SJSA1 (cell line): ENCODE measurements around the gene PLA2G4F. TPM values are rescaled to one million over a fixed set of nuclear protein-coding genes. Genes with fewer than 3 reads are reported as not detected.

Experiments used
- DNase-seq, 2 experiments: peaks; one replicate each; pipeline ENCODE4 v3.0.0-alpha.2; 2015 to 2020; ENCODE audit warnings: low spot score in 2 of 2, low read depth in 1 of 2
- H3K27ac ChIP-seq: fragments of 250-450 bp; sonication (Bioruptor Pico); 2 replicates; pipeline ENCODE4 v1.5.1; 2020; ENCODE audit warnings: mild to moderate bottlenecking, moderate library complexity
- H3K27me3 ChIP-seq: fragments of 250-450 bp; sonication (Bioruptor Pico); replicated peaks from 2 replicates; pipeline ENCODE4 v1.5.1; 2020; ENCODE audit warnings: mild to moderate bottlenecking, moderate library complexity
- H3K36me3 ChIP-seq: fragments of 250-450 bp; sonication (Bioruptor Pico); 2 replicates; pipeline ENCODE4 v1.5.1; 2020; ENCODE audit warnings: mild to moderate bottlenecking
- H3K4me1 ChIP-seq: fragments of 250-450 bp; sonication (Bioruptor Pico); replicated peaks from 2 replicates; pipeline ENCODE4 v1.6.1; 2021; ENCODE audit warnings: mild to moderate bottlenecking
- H3K4me3 ChIP-seq: fragments of 250-450 bp; sonication (Bioruptor Pico); 2 replicates; pipeline ENCODE4 v1.5.1; 2020; ENCODE audit warnings: mild to moderate bottlenecking
- H3K9me3 ChIP-seq: fragments of 250-450 bp; sonication (Bioruptor Pico); replicated peaks from 2 replicates; pipeline ENCODE4 v1.5.1; 2020; ENCODE audit warnings: mild to moderate bottlenecking
- total RNA-seq: library from RNA; depleted of rRNA; stranded (reverse); fragments of >200 nt; shearing (Covaris generic); gene quantifications from 2 replicates; pipeline ENCODE4 v1.2.3, GENCODE V29; 2014; rRNA removed

Gene PLA2G4F
- not detected in 2 replicates for total RNA-seq

- DNase-seq = no peak
- peaks cover 11% of the 10 kb centered on the region for H3K4me1 ChIP-seq
- H3K27ac ChIP-seq = no peak within 1 kb of the TSS
- no peaks in the 10 kb centered on the region for H3K27me3 ChIP-seq
- H3K9me3 ChIP-seq = no peaks in the 10 kb centered on the region
- peaks cover 25% of the 10 kb centered on the region for H3K36me3 ChIP-seq
- H3K4me3 ChIP-seq = no peak within 1 kb of the TSS
Measured at GRCh38 chr15:42156243-42156922, at the start of gene PLA2G4F. Gene PLA2G4F, minus strand, starts transcription at chr15:42156636. Its CDS starts 87 bp downstream, at chr15:42156549.

- Histone ChIP-seq H3K4me1 (peaks cover 11% of the 10 kb centered on the region), H3K4me3 (no peak overlapping the region), H3K27me3 (no peaks in the 10 kb centered on the region), H3K27ac (no peak overlapping the region), H3K9me3 (no peaks in the 10 kb centered on the region), H3K36me3 (peaks cover 18% of the 10 kb centered on the region)
- no peak for DNase-seq
Measured at GRCh38 chr15:42203891-42204290, 47.5 kb upstream of the PLA2G4F start.

GRCh38 chr15:42202653-42203052, 46.2 kb upstream of the PLA2G4F start:
- H3K4me3 ChIP-seq = no peak overlapping the region
- peaks cover 19% of the 10 kb centered on the region for H3K36me3 ChIP-seq
- H3K27me3 ChIP-seq = no peaks in the 10 kb centered on the region
- H3K27ac ChIP-seq = no peak overlapping the region
- no peak for DNase-seq
- H3K4me1 ChIP-seq = peaks cover 7% of the 10 kb centered on the region
- no peaks in the 10 kb centered on the region for H3K9me3 ChIP-seq

GRCh38 chr15:42201801-42202200, 45.4 kb upstream of the PLA2G4F start:
- H3K36me3 ChIP-seq = peaks cover 23% of the 10 kb centered on the region
- H3K9me3 ChIP-seq = no peaks in the 10 kb centered on the region
- H3K4me1 ChIP-seq = peaks cover 1% of the 10 kb centered on the region
- no peak overlapping the region for H3K4me3 ChIP-seq
- DNase-seq = no peak
- H3K27ac ChIP-seq = no peak overlapping the region
- no peaks in the 10 kb centered on the region for H3K27me3 ChIP-seq

- DNase-seq = no peak
- Histone ChIP-seq H3K9me3 (no peaks in the 10 kb centered on the region), H3K27me3 (no peaks in the 10 kb centered on the region), H3K4me1 (no peaks in the 10 kb centered on the region), H3K27ac (no peak overlapping the region), H3K4me3 (no peak overlapping the region), H3K36me3 (peaks cover 23% of the 10 kb centered on the region)
Measured at GRCh38 chr15:42199126-42199525, 42.7 kb upstream of the PLA2G4F start.

- DNase-seq = no peak
- H3K9me3 ChIP-seq = no peaks in the 10 kb centered on the region
- H3K4me3 ChIP-seq = no peak overlapping the region
- no peaks in the 10 kb centered on the region for H3K27me3 ChIP-seq
- H3K36me3 ChIP-seq = peaks cover 23% of the 10 kb centered on the region
- no peak overlapping the region for H3K27ac ChIP-seq
- H3K4me1 ChIP-seq = no peaks in the 10 kb centered on the region
Measured at GRCh38 chr15:42198516-42198915, 42.1 kb upstream of the PLA2G4F start.

- H3K27me3 ChIP-seq = no peaks in the 10 kb centered on the region
- H3K36me3 ChIP-seq = peaks cover 38% of the 10 kb centered on the region
- no peaks in the 10 kb centered on the region for H3K9me3 ChIP-seq
- DNase-seq = peak; percentile 29 to 61
- no peaks in the 10 kb centered on the region for H3K4me1 ChIP-seq
- no peak overlapping the region for H3K4me3 ChIP-seq
- H3K27ac ChIP-seq = no peak overlapping the region
Measured at GRCh38 chr15:42194513-42194912, 38.1 kb upstream of the PLA2G4F start.

- H3K4me1 ChIP-seq = no peaks in the 10 kb centered on the region
- H3K9me3 ChIP-seq = no peaks in the 10 kb centered on the region
- no peak overlapping the region for H3K27ac ChIP-seq
- H3K36me3 ChIP-seq = peaks cover 41% of the 10 kb centered on the region
- no peaks in the 10 kb centered on the region for H3K27me3 ChIP-seq
- no peak overlapping the region for H3K4me3 ChIP-seq
- DNase-seq = no peak
Measured at GRCh38 chr15:42193383-42193782, 36.9 kb upstream of the PLA2G4F start.

GRCh38 chr15:42191610-42192346, 35.3 kb upstream of the PLA2G4F start:
- Histone ChIP-seq H3K36me3 (peaks cover 45% of the 10 kb centered on the region), H3K27ac (no peak overlapping the region), H3K4me3 (no peak overlapping the region), H3K9me3 (no peaks in the 10 kb centered on the region), H3K27me3 (no peaks in the 10 kb centered on the region), H3K4me1 (no peaks in the 10 kb centered on the region)
- DNase-seq = no peak

GRCh38 chr15:42190370-42190769, 33.9 kb upstream of the PLA2G4F start:
- Histone ChIP-seq H3K36me3 (peaks cover 56% of the 10 kb centered on the region), H3K27ac (no peak overlapping the region), H3K27me3 (no peaks in the 10 kb centered on the region), H3K9me3 (no peaks in the 10 kb centered on the region), H3K4me1 (no peaks in the 10 kb centered on the region), H3K4me3 (no peak overlapping the region)
- DNase-seq = no peak

- H3K4me1 ChIP-seq = no peaks in the 10 kb centered on the region
- no peaks in the 10 kb centered on the region for H3K27me3 ChIP-seq
- no peaks in the 10 kb centered on the region for H3K9me3 ChIP-seq
- no peak overlapping the region for H3K27ac ChIP-seq
- H3K36me3 ChIP-seq = peaks cover 71% of the 10 kb centered on the region
- H3K4me3 ChIP-seq = no peak overlapping the region
- no peak for DNase-seq
Measured at GRCh38 chr15:42185801-42186200, 29.4 kb upstream of the PLA2G4F start.

- peaks cover 72% of the 10 kb centered on the region for H3K36me3 ChIP-seq
- no peaks in the 10 kb centered on the region for H3K4me1 ChIP-seq
- DNase-seq = no peak
Measured at GRCh38 chr15:42184736-42185135, 28.3 kb upstream of the PLA2G4F start.

GRCh38 chr15:42184296-42184695, 27.9 kb upstream of the PLA2G4F start:
- peaks cover 74% of the 10 kb centered on the region for H3K36me3 ChIP-seq
- H3K27ac ChIP-seq = no peak overlapping the region
- no peak for DNase-seq
- no peaks in the 10 kb centered on the region for H3K4me1 ChIP-seq
- no peak overlapping the region for H3K4me3 ChIP-seq
- no peaks in the 10 kb centered on the region for H3K27me3 ChIP-seq
- H3K9me3 ChIP-seq = no peaks in the 10 kb centered on the region

More at GRCh38 chr15:42184736-42185135, 28.3 kb upstream of the PLA2G4F start:
- Histone ChIP-seq H3K9me3 (no peaks in the 10 kb centered on the region), H3K27me3 (no peaks in the 10 kb centered on the region), H3K4me3 (no peak overlapping the region), H3K27ac (no peak overlapping the region)

- peaks cover 73% of the 10 kb centered on the region for H3K36me3 ChIP-seq
Measured at GRCh38 chr15:42182961-42183360, 26.5 kb upstream of the PLA2G4F start.

More at GRCh38 chr15:42182961-42183360, 26.5 kb upstream of the PLA2G4F start:
- DNase-seq = no peak
- no peaks in the 10 kb centered on the region for H3K27me3 ChIP-seq
- no peaks in the 10 kb centered on the region for H3K4me1 ChIP-seq
- no peak overlapping the region for H3K27ac ChIP-seq
- H3K9me3 ChIP-seq = no peaks in the 10 kb centered on the region
- H3K4me3 ChIP-seq = no peak overlapping the region
